ENCODE measurements around the gene RNU1-1. TPM values are rescaled to one million over a fixed set of nuclear protein-coding genes. Genes with fewer than 3 reads are reported as not detected.
"Not testable (repeated sequence)": the region's sequence is repeated elsewhere in the genome, so short reads cannot be mapped to it uniquely, and the experiment has no call there.

The RNU1-1 gene
- 14.3 TPM for polyA plus RNA-seq (2013, experiment 1 of 2)
- 15.9 TPM for polyA plus RNA-seq (2013, experiment 2 of 2)

DNA sequence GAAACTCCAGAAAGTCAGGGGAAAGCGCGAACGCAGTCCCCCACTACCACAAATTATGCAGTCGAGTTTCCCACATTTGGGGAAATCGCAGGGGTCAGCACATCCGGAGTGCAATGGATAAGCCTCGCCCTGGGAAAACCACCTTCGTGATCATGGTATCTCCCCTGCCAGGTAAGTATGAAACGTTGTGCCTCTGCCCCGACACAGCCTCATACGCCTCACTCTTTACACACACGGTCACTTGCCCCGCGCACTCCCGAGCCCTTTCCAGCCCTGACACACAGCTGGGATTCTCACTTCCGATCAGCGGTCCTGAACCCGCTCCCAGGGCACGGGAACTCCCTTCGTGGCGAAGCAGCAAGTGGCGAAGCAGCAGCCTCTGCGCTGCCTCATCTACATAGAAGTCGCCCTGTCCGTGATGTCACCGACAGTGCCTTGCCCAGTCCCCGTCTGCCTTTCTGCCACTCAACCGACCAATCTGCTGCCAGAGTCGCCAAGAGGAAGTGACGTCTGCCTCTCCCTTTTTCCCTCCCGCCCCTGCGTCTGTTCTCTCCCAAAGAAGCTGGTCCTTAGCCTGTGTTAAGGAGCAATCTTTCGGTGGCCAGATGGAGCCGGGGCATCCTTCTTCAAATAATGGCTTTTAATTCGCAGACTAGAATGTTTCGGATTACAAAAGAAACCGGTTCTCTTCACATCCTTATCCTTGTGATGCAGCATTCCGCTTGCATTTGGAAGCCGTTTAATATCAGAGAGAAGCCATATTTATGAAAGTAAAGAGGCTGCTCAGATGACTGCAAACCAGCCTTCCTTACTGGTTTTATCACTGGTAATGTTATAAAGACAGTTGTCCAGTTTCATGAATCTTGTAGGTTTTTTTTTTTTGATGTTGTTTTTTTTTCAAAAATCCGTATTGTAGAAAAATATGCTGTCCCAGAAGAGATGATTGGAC lies at the start of gene RNU1-1:
RNU1-1 (minus strand) TSS at position 179 of the 949 bp plus-strand sequence.
- H3K14ac ChIP-seq (ENCODE audit: low read length); H3K4ac ChIP-seq (ENCODE audit: low read length); H2AK5ac ChIP-seq (ENCODE audit: low read depth, low read length); H4K8ac ChIP-seq (ENCODE audit: low read depth, low read length); H3K23ac ChIP-seq (ENCODE audit: low read depth, low read length, poor library complexity); H3K9ac ChIP-seq (ENCODE audit: low read depth, low read length, poor library complexity); H4K91ac ChIP-seq (ENCODE audit: low read depth, low read length, poor library complexity); H2BK120ac ChIP-seq (ENCODE audit: low read depth, low read length); H3K18ac ChIP-seq (ENCODE audit: low read length); H3K79me1 ChIP-seq (ENCODE audit: low read depth, low read length); H2BK12ac ChIP-seq (ENCODE audit: low read length); H2BK15ac ChIP-seq (ENCODE audit: low read length); H3K9me3 ChIP-seq (replicated peaks in 1 of 2; ENCODE audit: control insufficient read depth in 2 of 2, insufficient read depth in 1 of 2, low read depth in 1 of 2, low read length in 2 of 2); H3K27me3 ChIP-seq (ENCODE audit: control insufficient read depth in 3 of 3, insufficient read depth in 3 of 3, low read depth in 1 of 3, low read length in 3 of 3); H3K4me1 ChIP-seq (ENCODE audit: control insufficient read depth in 2 of 2, insufficient read depth in 1 of 2, low read depth in 1 of 2, low read length in 2 of 2); H3K36me3 ChIP-seq (replicated peaks in 1 of 2; ENCODE audit: control insufficient read depth in 2 of 2, insufficient read depth in 2 of 2, low read length in 2 of 2): not testable (repeated sequence)
- H3K4me2 ChIP-seq (ENCODE audit: insufficient read depth, low read length, poor library complexity, severe bottlenecking) = peak within 1 kb of the TSS; percentile 23
- peak within 1 kb of the TSS; percentile 79 for H3K27ac ChIP-seq (replicated peaks; ENCODE audit: low read length)
- peak within 1 kb of the TSS; percentile 99 for H2BK5ac ChIP-seq (ENCODE audit: low read length)
- peak within 1 kb of the TSS in 1 of 2 donors; percentile 52 for H3K4me3 ChIP-seq (ENCODE audit: low read length in 2 of 2)
- H2AFZ ChIP-seq (ENCODE audit: low read length) = peak within 1 kb of the TSS; percentile 72
- peak; percentile 59 for DNase-seq (ENCODE audit: low spot score)
- no CpG with 5 or more reads among the region's 40 CpGs for WGBS, 2 donors (ENCODE audit: extremely low coverage in 2 of 2, insufficient read length in 2 of 2, insufficient replicate concordance in 1 of 2)

DNA sequence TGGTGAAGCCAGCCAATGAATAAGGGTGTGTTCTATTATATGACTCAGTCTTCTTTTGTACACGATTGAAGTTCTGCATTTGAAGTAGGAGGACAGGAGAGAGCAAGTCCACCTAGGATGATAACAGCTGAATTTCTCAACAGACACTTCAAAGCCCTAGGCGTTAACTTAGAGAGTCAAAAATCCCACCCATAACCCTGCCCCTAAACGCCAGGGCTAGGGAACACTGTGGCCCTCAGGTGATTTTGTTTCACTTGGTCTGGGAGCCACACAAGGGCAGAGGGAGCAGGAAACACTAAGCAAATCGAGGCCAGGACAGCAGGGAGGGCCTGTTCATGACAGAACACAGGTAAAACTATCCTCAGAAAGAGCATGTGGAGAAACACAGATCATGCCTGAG lies 47.0 kb upstream of the RNU1-1 start:
- H3K4me2 ChIP-seq (ENCODE audit: insufficient read depth, low read length, poor library complexity, severe bottlenecking); H3K79me1 ChIP-seq (ENCODE audit: low read depth, low read length); H3K27ac ChIP-seq (replicated peaks; ENCODE audit: low read length); H3K4me3 ChIP-seq (ENCODE audit: low read length in 2 of 2); H3K18ac ChIP-seq (ENCODE audit: low read length); H3K4me1 ChIP-seq (ENCODE audit: control insufficient read depth in 2 of 2, insufficient read depth in 1 of 2, low read depth in 1 of 2, low read length in 2 of 2); H3K9me3 ChIP-seq (replicated peaks in 1 of 2; ENCODE audit: control insufficient read depth in 2 of 2, insufficient read depth in 1 of 2, low read depth in 1 of 2, low read length in 2 of 2); H4K91ac ChIP-seq (ENCODE audit: low read depth, low read length, poor library complexity); H2BK120ac ChIP-seq (ENCODE audit: low read depth, low read length); H2BK12ac ChIP-seq (ENCODE audit: low read length); H2AK5ac ChIP-seq (ENCODE audit: low read depth, low read length); H3K27me3 ChIP-seq (ENCODE audit: control insufficient read depth in 3 of 3, insufficient read depth in 3 of 3, low read depth in 1 of 3, low read length in 3 of 3); H3K4ac ChIP-seq (ENCODE audit: low read length); H2AFZ ChIP-seq (ENCODE audit: low read length); H3K14ac ChIP-seq (ENCODE audit: low read length); DNase-seq (ENCODE audit: low spot score); H2BK5ac ChIP-seq (ENCODE audit: low read length); H2BK15ac ChIP-seq (ENCODE audit: low read length); H3K9ac ChIP-seq (ENCODE audit: low read depth, low read length, poor library complexity); H3K23ac ChIP-seq (ENCODE audit: low read depth, low read length, poor library complexity); H3K36me3 ChIP-seq (replicated peaks in 1 of 2; ENCODE audit: control insufficient read depth in 2 of 2, insufficient read depth in 2 of 2, low read length in 2 of 2): not testable (repeated sequence)
- WGBS, 2 donors (ENCODE audit: extremely low coverage in 2 of 2, insufficient read length in 2 of 2, insufficient replicate concordance in 1 of 2) = no CpG with 5 or more reads among the region's 4 CpGs
- peak overlapping the region; percentile 17 for H4K8ac ChIP-seq (ENCODE audit: low read depth, low read length)

DNA sequence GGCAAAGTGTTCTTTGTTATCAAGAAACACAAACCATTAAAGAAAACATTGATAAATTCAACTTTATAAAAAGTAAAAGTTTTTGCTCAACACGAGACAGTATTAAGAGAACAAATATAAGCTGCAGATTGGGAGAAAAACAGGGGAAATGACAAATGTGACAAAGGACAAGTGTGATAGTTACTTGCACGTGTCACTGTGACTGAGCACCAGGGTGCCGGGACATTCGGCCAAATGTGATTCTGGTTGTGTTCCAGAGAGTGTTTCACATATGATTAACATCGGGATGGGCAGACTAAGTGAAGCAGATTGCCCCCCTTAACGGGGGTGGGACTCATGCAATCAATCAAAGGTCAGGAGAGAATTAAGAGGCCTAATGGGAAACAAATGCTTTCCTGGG lies 46.4 kb upstream of the RNU1-1 start:
- H2BK120ac ChIP-seq (ENCODE audit: low read depth, low read length); H4K91ac ChIP-seq (ENCODE audit: low read depth, low read length, poor library complexity): not testable (repeated sequence)

DNA sequence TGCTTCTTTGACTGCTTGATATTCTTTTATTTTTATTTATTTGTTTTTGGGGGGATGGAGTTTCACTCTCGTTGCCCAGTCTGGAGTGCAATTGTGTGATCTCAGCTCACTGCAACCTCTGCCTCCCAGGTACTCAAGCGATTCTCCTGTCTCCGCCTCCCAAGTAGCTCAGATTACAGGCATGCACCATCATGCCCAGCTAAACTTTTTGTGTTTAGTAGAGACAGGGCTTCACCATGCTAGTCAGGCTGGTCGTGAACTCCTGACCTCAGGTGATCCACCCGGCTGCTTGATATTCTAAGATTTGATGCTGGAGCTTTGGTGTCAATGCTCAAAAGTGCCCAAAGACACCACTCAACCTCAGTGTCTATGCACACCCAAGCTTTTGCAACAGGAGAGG lies 45.6 kb upstream of the RNU1-1 start:
- not testable (repeated sequence) for H3K4me1 ChIP-seq (ENCODE audit: control insufficient read depth in 2 of 2, insufficient read depth in 1 of 2, low read depth in 1 of 2, low read length in 2 of 2); DNase-seq (ENCODE audit: low spot score)

More for the DNA sequence above, 46.4 kb upstream of the RNU1-1 start:
- H3K4me2 ChIP-seq (ENCODE audit: insufficient read depth, low read length, poor library complexity, severe bottlenecking); H3K23ac ChIP-seq (ENCODE audit: low read depth, low read length, poor library complexity); H3K79me1 ChIP-seq (ENCODE audit: low read depth, low read length); H2BK12ac ChIP-seq (ENCODE audit: low read length); H3K4me1 ChIP-seq (ENCODE audit: control insufficient read depth in 2 of 2, insufficient read depth in 1 of 2, low read depth in 1 of 2, low read length in 2 of 2); H3K27ac ChIP-seq (replicated peaks; ENCODE audit: low read length); H3K14ac ChIP-seq (ENCODE audit: low read length); H4K8ac ChIP-seq (ENCODE audit: low read depth, low read length); H2AFZ ChIP-seq (ENCODE audit: low read length); DNase-seq (ENCODE audit: low spot score); H3K9me3 ChIP-seq (replicated peaks in 1 of 2; ENCODE audit: control insufficient read depth in 2 of 2, insufficient read depth in 1 of 2, low read depth in 1 of 2, low read length in 2 of 2); H3K4me3 ChIP-seq (ENCODE audit: low read length in 2 of 2); H3K18ac ChIP-seq (ENCODE audit: low read length); H3K27me3 ChIP-seq (ENCODE audit: control insufficient read depth in 3 of 3, insufficient read depth in 3 of 3, low read depth in 1 of 3, low read length in 3 of 3); H3K9ac ChIP-seq (ENCODE audit: low read depth, low read length, poor library complexity); H2BK15ac ChIP-seq (ENCODE audit: low read length); H2BK5ac ChIP-seq (ENCODE audit: low read length); H3K36me3 ChIP-seq (replicated peaks in 1 of 2; ENCODE audit: control insufficient read depth in 2 of 2, insufficient read depth in 2 of 2, low read length in 2 of 2); H3K4ac ChIP-seq (ENCODE audit: low read length); H2AK5ac ChIP-seq (ENCODE audit: low read depth, low read length): not testable (repeated sequence)
- no CpG with 5 or more reads among the region's 6 CpGs for WGBS, 2 donors (ENCODE audit: extremely low coverage in 2 of 2, insufficient read length in 2 of 2, insufficient replicate concordance in 1 of 2)

More for the DNA sequence above, 45.6 kb upstream of the RNU1-1 start:
- not testable (repeated sequence) for H3K4me3 ChIP-seq (ENCODE audit: low read length in 2 of 2); H4K8ac ChIP-seq (ENCODE audit: low read depth, low read length); H2BK15ac ChIP-seq (ENCODE audit: low read length); H3K18ac ChIP-seq (ENCODE audit: low read length); H3K9ac ChIP-seq (ENCODE audit: low read depth, low read length, poor library complexity); H3K9me3 ChIP-seq (replicated peaks in 1 of 2; ENCODE audit: control insufficient read depth in 2 of 2, insufficient read depth in 1 of 2, low read depth in 1 of 2, low read length in 2 of 2); H4K91ac ChIP-seq (ENCODE audit: low read depth, low read length, poor library complexity); H2BK5ac ChIP-seq (ENCODE audit: low read length); H3K4me2 ChIP-seq (ENCODE audit: insufficient read depth, low read length, poor library complexity, severe bottlenecking); H3K23ac ChIP-seq (ENCODE audit: low read depth, low read length, poor library complexity); H3K36me3 ChIP-seq (replicated peaks in 1 of 2; ENCODE audit: control insufficient read depth in 2 of 2, insufficient read depth in 2 of 2, low read length in 2 of 2); H3K79me1 ChIP-seq (ENCODE audit: low read depth, low read length); H2BK12ac ChIP-seq (ENCODE audit: low read length); H3K27ac ChIP-seq (replicated peaks; ENCODE audit: low read length); H2AK5ac ChIP-seq (ENCODE audit: low read depth, low read length); H2BK120ac ChIP-seq (ENCODE audit: low read depth, low read length); H3K14ac ChIP-seq (ENCODE audit: low read length); H2AFZ ChIP-seq (ENCODE audit: low read length); H3K27me3 ChIP-seq (ENCODE audit: control insufficient read depth in 3 of 3, insufficient read depth in 3 of 3, low read depth in 1 of 3, low read length in 3 of 3); H3K4ac ChIP-seq (ENCODE audit: low read length)
- no CpG with 5 or more reads among the region's 5 CpGs for WGBS, 2 donors (ENCODE audit: extremely low coverage in 2 of 2, insufficient read length in 2 of 2, insufficient replicate concordance in 1 of 2)

Measured in neuronal stem cell (in vitro differentiated cells).